HL-60 (cell line): Measurements from ENCODE around the gene KRT6C.

ENCODE experiments used
- DNase-seq, 2 experiments: peaks; one replicate each; pipeline ENCODE4 v3.0.0-alpha.2; 2010 to 2020; ENCODE audit warnings: low read depth in 1 of 2, low spot score in 1 of 2
- H3K27ac ChIP-seq: fragments of 250-450 bp; sonication (Bioruptor Pico); replicated peaks from 2 replicates; pipeline ENCODE4 v1.5.1; 2020; ENCODE audit warnings: mild to moderate bottlenecking, moderate library complexity
- H3K27me3 ChIP-seq: fragments of 250-450 bp; sonication (Bioruptor Pico); 2 replicates; pipeline ENCODE4 v1.5.1; 2021; ENCODE audit warnings: mild to moderate bottlenecking, moderate library complexity; ENCODE audit not compliant: insufficient read depth, poor library complexity, severe bottlenecking
- H3K4me3 ChIP-seq: replicated peaks from 2 replicates; pipeline ENCODE4 v1.5.1; 2011; ENCODE audit warnings: mild to moderate bottlenecking, control low read depth, low read length; ENCODE audit not compliant: insufficient read depth
- CTCF ChIP-seq: IDR thresholded peaks from one replicate; pipeline ENCODE4 v1.5.1; 2011; ENCODE audit warnings: low read length, control low read depth, inconsistent platforms; ENCODE audit not compliant: insufficient read depth
- GABPA ChIP-seq: IDR thresholded peaks from 2 replicates; pipeline ENCODE4 v1.6.1; 2012; ENCODE audit warnings: low read depth
- POLR2AphosphoS5 ChIP-seq: IDR thresholded peaks from 2 replicates; pipeline ENCODE4 v1.6.1; 2012; ENCODE audit warnings: low read depth
- REST ChIP-seq: IDR thresholded peaks from 2 replicates; pipeline ENCODE4 v1.6.1; 2012; ENCODE audit warnings: low read depth; ENCODE audit not compliant: insufficient replicate concordance
- SPI1 ChIP-seq: IDR thresholded peaks from 2 replicates; pipeline ENCODE4 v1.6.1; 2012; ENCODE audit warnings: low read depth, mild to moderate bottlenecking, borderline replicate concordance

Gene KRT6C

GRCh38 chr12:52499806-52500560 lies 26.4 kb upstream of the KRT6C start:
- TF ChIP-seq SPI1 (no peak), GABPA (no peak), CTCF (no peak), POLR2AphosphoS5 (no peak), REST (no peak)
- no peak overlapping the region for H3K27ac ChIP-seq
- peaks cover 2% of the 10 kb centered on the region for H3K27me3 ChIP-seq
- H3K4me3 ChIP-seq, result no peak overlapping the region
- DNase-seq, result no peak

- Histone ChIP-seq H3K4me3 (no peak overlapping the region), H3K27me3 (peaks cover 5% of the 10 kb centered on the region), H3K27ac (no peak overlapping the region)
- TF ChIP-seq SPI1 (no peak), CTCF (no peak), REST (no peak), POLR2AphosphoS5 (no peak)
- DNase-seq, result no peak
Measured at GRCh38 chr12:52498946-52499345, 25.3 kb upstream of the KRT6C start.

- H3K4me3 ChIP-seq, result no peak overlapping the region
- no peak for TF ChIP-seq REST
- TF ChIP-seq POLR2AphosphoS5, result no peak
- H3K27ac ChIP-seq, result no peak overlapping the region
- H3K27me3 ChIP-seq, result peaks cover 5% of the 10 kb centered on the region
- DNase-seq, result no peak
Measured at GRCh38 chr12:52497975-52498374, 24.4 kb upstream of the KRT6C start.
